GM12878 (cell line): ENCODE data around the gene KIAA0319L. TPM values are rescaled to one million over a fixed set of nuclear protein-coding genes. Genes with fewer than 3 reads are reported as not detected.

Experiments used
- CHD2 ChIP-seq: IDR thresholded peaks from 2 replicates; pipeline ENCODE4 v1.6.1; 2011; ENCODE audit warnings: low read depth, low read length, improper control_type of control experiment, borderline replicate concordance
- CREB1 ChIP-seq: IDR thresholded peaks from 2 replicates; pipeline ENCODE4 v1.6.1; 2012; ENCODE audit warnings: low read depth, mild to moderate bottlenecking, inconsistent platforms
- GATAD2B ChIP-seq: fragments of 450-650 bp; conservative IDR thresholded peaks from 2 replicates; pipeline ENCODE4 v1.6.1; 2017; ENCODE audit warnings: low read depth, mild to moderate bottlenecking, moderate library complexity
- JUNB ChIP-seq: IDR thresholded peaks from 2 replicates; pipeline ENCODE4 v1.6.1; 2016; ENCODE audit warnings: antibody characterized with exemption, mild to moderate bottlenecking
- NR2C2 ChIP-seq: IDR thresholded peaks from 2 replicates; pipeline ENCODE4 v1.6.1; 2011; ENCODE audit warnings: borderline replicate concordance, low read depth; ENCODE audit not compliant: control insufficient read depth, insufficient read length
- NR2F1 ChIP-seq: fragments of 450-650 bp; conservative IDR thresholded peaks from 2 replicates; pipeline ENCODE4 v1.6.1; 2017; ENCODE audit warnings: mild to moderate bottlenecking
- PAX5 ChIP-seq: IDR thresholded peaks from 2 replicates; pipeline ENCODE4 v1.6.1; 2011; ENCODE audit warnings: low read depth, low read length, borderline replicate concordance
- STAT1 ChIP-seq: fragments of 450-650 bp; conservative IDR thresholded peaks from 2 replicates; pipeline ENCODE4 v1.6.1; 2014; ENCODE audit warnings: antibody characterized with exemption, mild to moderate bottlenecking
- ZNF274 ChIP-seq: IDR thresholded peaks from one replicate; pipeline ENCODE4 v1.8.0; 2011; ENCODE audit not compliant: insufficient read length, insufficient read depth
- ZSCAN29 ChIP-seq: fragments of 450-650 bp; IDR thresholded peaks from 2 replicates; pipeline ENCODE4 v1.6.1; 2017; ENCODE audit warnings: mild to moderate bottlenecking, moderate library complexity
- polyA plus RNA-seq, 11 experiments: library from polyadenylated mRNA; depleted of rRNA in 4 of 11; unstranded in 6 of 11; stranded (reverse) in 5 of 11; fragments of >200 nt; fragmentation: Nextera tagmentation in 4 of 11; fragmentation: Illumina TruSeq in 1 of 11; extraction: Ambion mirVana in 4 of 11; extraction: Trizol in 1 of 11; gene quantifications; 1 replicate in 1 of 11; 2 replicates in 10 of 11; pipeline versions ENCODE4 v1.2.1 to v1.2.3, GENCODE V29; 2011 to 2016; ENCODE audit warnings: inconsistent platforms in 2 of 11, missing spikeins in 2 of 11, low read depth in 1 of 11
- total RNA-seq, 4 experiments: library from RNA; depleted of rRNA in 3 of 4; stranded (reverse); fragments of >200 nt in 3 of 4; fragmentation: Illumina TruSeq in 1 of 4; extraction: Trizol in 1 of 4; gene quantifications; 2 replicates each; pipeline versions ENCODE4 v1.2.1 to v1.2.3, GENCODE V29; 2013 to 2021
- TF ChIP-seq, protein P1 (sequence below): fragments of 450-650 bp; IDR thresholded peaks from 2 replicates; pipeline ENCODE4 v1.6.1; 2017; ENCODE audit warnings: mild to moderate bottlenecking, moderate library complexity
- TF ChIP-seq, protein P2 (sequence below): IDR thresholded peaks from 2 replicates; pipeline ENCODE4 v1.6.1; 2011; ENCODE audit warnings: low read depth, mild to moderate bottlenecking, low read length, moderate library complexity, borderline replicate concordance; ENCODE audit errors: extremely low read depth

KIAA0319L gene
- total and polyA plus RNA-seq, 10 of the 15 experiments (the other 5 are each of a cell fraction or from before 2014, with no cell fraction given), result 2.6 to 57.8 (median 25.4) TPM

GRCh38 chr1:35505911-35506798 is 51.0 kb downstream of the KIAA0319L start (continued):
- peak; percentile 73 for TF ChIP-seq JUNB
- TF ChIP-seq, protein P1, sequence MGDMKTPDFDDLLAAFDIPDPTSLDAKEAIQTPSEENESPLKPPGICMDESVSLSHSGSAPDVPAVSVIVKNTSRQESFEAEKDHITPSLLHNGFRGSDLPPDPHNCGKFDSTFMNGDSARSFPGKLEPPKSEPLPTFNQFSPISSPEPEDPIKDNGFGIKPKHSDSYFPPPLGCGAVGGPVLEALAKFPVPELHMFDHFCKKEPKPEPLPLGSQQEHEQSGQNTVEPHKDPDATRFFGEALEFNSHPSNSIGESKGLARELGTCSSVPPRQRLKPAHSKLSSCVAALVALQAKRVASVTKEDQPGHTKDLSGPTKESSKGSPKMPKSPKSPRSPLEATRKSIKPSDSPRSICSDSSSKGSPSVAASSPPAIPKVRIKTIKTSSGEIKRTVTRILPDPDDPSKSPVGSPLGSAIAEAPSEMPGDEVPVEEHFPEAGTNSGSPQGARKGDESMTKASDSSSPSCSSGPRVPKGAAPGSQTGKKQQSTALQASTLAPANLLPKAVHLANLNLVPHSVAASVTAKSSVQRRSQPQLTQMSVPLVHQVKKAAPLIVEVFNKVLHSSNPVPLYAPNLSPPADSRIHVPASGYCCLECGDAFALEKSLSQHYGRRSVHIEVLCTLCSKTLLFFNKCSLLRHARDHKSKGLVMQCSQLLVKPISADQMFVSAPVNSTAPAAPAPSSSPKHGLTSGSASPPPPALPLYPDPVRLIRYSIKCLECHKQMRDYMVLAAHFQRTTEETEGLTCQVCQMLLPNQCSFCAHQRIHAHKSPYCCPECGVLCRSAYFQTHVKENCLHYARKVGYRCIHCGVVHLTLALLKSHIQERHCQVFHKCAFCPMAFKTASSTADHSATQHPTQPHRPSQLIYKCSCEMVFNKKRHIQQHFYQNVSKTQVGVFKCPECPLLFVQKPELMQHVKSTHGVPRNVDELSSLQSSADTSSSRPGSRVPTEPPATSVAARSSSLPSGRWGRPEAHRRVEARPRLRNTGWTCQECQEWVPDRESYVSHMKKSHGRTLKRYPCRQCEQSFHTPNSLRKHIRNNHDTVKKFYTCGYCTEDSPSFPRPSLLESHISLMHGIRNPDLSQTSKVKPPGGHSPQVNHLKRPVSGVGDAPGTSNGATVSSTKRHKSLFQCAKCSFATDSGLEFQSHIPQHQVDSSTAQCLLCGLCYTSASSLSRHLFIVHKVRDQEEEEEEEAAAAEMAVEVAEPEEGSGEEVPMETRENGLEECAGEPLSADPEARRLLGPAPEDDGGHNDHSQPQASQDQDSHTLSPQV, result no peak
- peak; percentile 52; the same call in 1 of the 2 replicates for TF ChIP-seq PAX5
- no peak for TF ChIP-seq ZSCAN29
- TF ChIP-seq CHD2, result no peak
- no peak for TF ChIP-seq ZNF274
- TF ChIP-seq, protein P2, sequence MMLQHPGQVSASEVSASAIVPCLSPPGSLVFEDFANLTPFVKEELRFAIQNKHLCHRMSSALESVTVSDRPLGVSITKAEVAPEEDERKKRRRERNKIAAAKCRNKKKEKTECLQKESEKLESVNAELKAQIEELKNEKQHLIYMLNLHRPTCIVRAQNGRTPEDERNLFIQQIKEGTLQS, result no peak
- TF ChIP-seq STAT1, result no peak
- TF ChIP-seq NR2C2, result no peak
- no peak for TF ChIP-seq CREB1
- TF ChIP-seq GATAD2B, result peak; percentile 75
- TF ChIP-seq NR2F1, result peak; percentile 92
